Adipose tissue (tissue), 3 donors: ENCODE data around the gene NEO1. TPM values are rescaled to one million over a fixed set of nuclear protein-coding genes. Genes with fewer than 3 reads are reported as not detected.

Source experiments
- H3K27ac ChIP-seq: one replicate; pipeline ENCODE4 v1.5.1; 2013; ENCODE audit warnings: low read depth, low read length
- WGBS, 3 donors: extraction: QIAGEN DNeasy Blood & Tissue Kit; methylation state at CpG; one replicate each; pipeline ENCODE4 v1.1.7; 2013; 5-methylcytosine and 5-hydroxymethylcytosine counted together
- polyA plus RNA-seq, 3 donors: library from polyadenylated mRNA; stranded (reverse); fragments of 200-250 nt; gene quantifications; one replicate each; pipeline ENCODE4 v1.2.3, GENCODE V29; 2013
- donor health status: healthy with polysubstance abuse.
- donor health status: Bipolar disorder and iron deficiency.
- donor health status: healthy.

The NEO1 gene
- polyA plus RNA-seq, 3 donors, result 5.8 to 12.2 (median 9.8) TPM

- no peak overlapping the region for H3K27ac ChIP-seq
- WGBS, 3 donors, result 83 to 90% (median 88%) methylated on average over 3 of the region's 3 CpGs
These were observed 65.8 kb downstream of the NEO1 start for GRCh38 chr15:73118055-73118454.

GRCh38 chr15:73119478-73119877 lies 67.2 kb downstream of the NEO1 start:
- WGBS, 3 donors, result 84 to 95% (median 91%) methylated on average over 6 of the region's 6 CpGs

GRCh38 chr15:73120269-73120668 lies 68.0 kb downstream of the NEO1 start:
- H3K27ac ChIP-seq, result no peak overlapping the region

More at GRCh38 chr15:73119478-73119877, 67.2 kb downstream of the NEO1 start:
- no peak overlapping the region for H3K27ac ChIP-seq

GRCh38 chr15:73125219-73125618 lies 73.0 kb downstream of the NEO1 start:
- 57 to 75% (median 71%) methylated on average over 2 of the region's 2 CpGs for WGBS, 3 donors
- H3K27ac ChIP-seq, result no peak overlapping the region

GRCh38 chr15:73127302-73127936 lies 75.2 kb downstream of the NEO1 start:
- H3K27ac ChIP-seq, result no peak overlapping the region
- WGBS, 3 donors, result 65 to 82% (median 79%) methylated on average over 2 of the region's 2 CpGs

GRCh38 chr15:73130830-73131229 lies 78.6 kb downstream of the NEO1 start:
- 95 to 100% (median 100%) methylated on average over 1 of the region's 1 CpG for WGBS, 3 donors
- H3K27ac ChIP-seq, result no peak overlapping the region

- no peak overlapping the region for H3K27ac ChIP-seq
- 32 to 83% (median 81%) methylated on average over 1 of the region's 1 CpG for WGBS, 3 donors
These were observed 81.9 kb downstream of the NEO1 start for GRCh38 chr15:73134196-73134595.

GRCh38 chr15:73139041-73139743 lies 86.9 kb downstream of the NEO1 start:
- H3K27ac ChIP-seq, result no peak overlapping the region
- WGBS, 3 donors, result 47 to 76% (median 57%) methylated on average over 5 of the region's 5 CpGs

DNA sequence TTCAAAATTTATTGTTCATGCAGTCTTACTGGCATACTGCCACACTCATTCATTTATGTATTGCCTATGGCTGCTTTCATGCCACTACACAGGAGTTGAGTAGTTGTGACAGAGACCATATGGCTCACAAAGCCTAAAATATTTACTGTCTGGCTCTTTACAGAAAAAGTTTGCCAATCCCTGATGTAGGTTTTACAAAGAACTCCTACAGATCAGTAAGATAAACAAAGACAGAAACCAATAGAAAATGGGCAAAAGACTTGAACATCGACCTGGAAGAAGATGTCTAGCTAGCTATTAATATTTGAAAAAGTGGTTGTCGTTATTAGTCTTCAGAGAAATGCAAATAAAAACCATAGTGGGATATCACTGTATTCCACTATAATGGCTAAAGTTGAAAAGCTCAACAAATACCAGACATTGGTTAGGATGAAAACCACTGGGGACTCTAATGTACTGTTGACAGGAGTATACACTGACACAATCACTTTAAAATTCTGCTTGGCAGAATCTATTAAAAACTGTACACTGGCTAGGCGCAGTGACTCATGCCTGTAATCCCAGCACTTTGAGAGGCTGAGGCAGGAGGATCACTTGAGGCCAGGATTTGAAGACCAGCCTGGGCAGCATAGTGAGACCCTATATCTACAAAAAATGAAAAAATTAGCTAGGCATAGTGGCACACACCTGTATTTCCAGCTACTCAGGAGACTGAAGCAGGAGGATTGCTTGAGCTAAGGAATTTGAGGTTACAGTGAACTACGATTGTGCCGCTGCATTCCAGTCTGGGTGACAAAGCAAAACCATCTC lies 87.7 kb downstream of the NEO1 start:
- 80 to 92% (median 84%) methylated on average over 5 of the region's 5 CpGs for WGBS, 3 donors
- no peak overlapping the region for H3K27ac ChIP-seq

- 61 to 77% (median 65%) methylated on average over 3 of the region's 3 CpGs for WGBS, 3 donors
- no peak overlapping the region for H3K27ac ChIP-seq
These were observed 89.1 kb downstream of the NEO1 start for GRCh38 chr15:73141216-73141900.

GRCh38 chr15:73142802-73143762 lies 90.8 kb downstream of the NEO1 start:
- WGBS, 3 donors, result 91 to 92% (median 92%) methylated on average over 12 of the region's 12 CpGs
- H3K27ac ChIP-seq, result no peak overlapping the region

DNA sequence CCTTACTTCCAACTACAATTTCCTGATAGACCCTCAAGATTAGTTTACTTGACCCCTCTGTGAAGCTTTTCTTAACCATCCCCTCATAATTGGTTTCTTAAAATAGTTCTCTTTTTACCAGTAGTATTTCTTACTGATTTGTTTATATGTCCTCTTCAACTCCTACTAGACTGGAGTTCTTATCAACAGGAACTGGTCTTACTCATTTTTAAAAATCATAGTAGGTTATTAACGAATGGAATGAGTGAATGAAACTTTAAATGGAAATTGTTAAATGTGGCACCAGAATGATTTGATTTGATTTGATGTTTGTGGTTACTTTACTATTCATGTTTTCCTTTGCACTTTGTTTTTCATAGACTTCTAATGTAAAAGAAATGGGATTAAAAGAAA lies 91.5 kb downstream of the NEO1 start:
- H3K27ac ChIP-seq, result no peak overlapping the region
- WGBS, 3 donors, result 67 to 79% (median 71%) methylated on average over 1 of the region's 1 CpG

DNA sequence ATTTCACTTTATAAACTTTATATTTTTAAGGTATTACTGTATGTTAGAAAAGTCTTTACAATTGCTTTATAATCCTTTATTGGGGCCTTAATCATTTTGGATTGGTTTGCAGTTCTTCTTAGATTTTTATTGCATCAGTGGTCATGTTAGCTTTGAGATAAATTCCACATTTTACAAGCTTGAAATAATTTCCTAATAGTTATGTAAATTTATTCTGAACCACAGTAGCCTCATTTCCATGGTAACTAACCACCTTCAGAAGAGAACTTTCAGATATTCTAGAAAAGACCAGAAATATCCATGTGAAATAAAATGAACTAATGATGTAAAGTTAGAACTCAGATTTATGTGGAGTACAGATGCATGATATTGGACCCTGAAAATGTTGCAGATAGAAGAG lies 94.2 kb downstream of the NEO1 start:
- H3K27ac ChIP-seq, result no peak overlapping the region

DNA sequence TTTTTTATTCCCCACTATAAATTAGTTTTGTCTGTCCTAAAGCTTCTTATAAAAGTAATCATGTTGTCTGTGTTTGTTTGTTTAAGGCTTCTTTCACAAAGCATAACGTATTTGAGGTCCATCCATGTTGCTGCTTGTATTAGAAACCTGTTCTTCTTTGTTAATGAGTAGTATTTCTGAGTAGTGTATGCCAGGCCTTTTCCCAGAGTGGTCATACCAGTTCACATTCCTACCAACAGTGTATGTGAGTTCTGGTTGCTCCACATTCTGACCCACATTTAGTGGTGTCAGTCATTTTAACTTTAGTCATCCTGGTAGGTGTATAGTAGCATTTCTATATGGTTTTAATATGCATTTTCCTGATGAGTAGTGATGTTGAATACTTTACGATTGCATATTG lies 98.6 kb downstream of the NEO1 start:
- WGBS, 3 donors, result 84 to 89% (median 85%) methylated on average over 2 of the region's 2 CpGs
- H3K27ac ChIP-seq, result no peak overlapping the region

- H3K27ac ChIP-seq, result no peak overlapping the region
- 84 to 97% (median 93%) methylated on average over 1 of the region's 1 CpG for WGBS, 3 donors
These were observed 100.8 kb downstream of the NEO1 start for GRCh38 chr15:73153024-73153423.

DNA sequence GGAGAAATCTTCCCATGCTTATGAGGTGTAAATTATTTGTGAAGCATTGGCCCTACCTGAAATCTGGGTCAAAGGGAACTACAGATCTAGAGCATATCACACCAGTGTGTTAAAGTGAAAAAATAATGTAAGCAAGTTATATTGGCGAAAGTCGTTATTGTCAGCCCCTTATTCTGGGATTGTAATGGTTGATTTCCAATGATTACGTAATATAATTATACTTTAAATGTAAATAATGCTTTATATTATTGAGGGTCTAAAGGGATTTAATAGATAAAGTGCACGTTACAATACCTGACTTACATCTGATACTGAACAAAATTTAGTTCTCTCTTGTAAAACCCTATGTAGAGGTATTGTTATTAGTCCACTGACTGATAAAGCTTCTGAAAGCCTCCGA lies 101.2 kb downstream of the NEO1 start:
- H3K27ac ChIP-seq, result no peak overlapping the region
- WGBS, 3 donors, result 94% methylated on average over 5 of the region's 5 CpGs

DNA sequence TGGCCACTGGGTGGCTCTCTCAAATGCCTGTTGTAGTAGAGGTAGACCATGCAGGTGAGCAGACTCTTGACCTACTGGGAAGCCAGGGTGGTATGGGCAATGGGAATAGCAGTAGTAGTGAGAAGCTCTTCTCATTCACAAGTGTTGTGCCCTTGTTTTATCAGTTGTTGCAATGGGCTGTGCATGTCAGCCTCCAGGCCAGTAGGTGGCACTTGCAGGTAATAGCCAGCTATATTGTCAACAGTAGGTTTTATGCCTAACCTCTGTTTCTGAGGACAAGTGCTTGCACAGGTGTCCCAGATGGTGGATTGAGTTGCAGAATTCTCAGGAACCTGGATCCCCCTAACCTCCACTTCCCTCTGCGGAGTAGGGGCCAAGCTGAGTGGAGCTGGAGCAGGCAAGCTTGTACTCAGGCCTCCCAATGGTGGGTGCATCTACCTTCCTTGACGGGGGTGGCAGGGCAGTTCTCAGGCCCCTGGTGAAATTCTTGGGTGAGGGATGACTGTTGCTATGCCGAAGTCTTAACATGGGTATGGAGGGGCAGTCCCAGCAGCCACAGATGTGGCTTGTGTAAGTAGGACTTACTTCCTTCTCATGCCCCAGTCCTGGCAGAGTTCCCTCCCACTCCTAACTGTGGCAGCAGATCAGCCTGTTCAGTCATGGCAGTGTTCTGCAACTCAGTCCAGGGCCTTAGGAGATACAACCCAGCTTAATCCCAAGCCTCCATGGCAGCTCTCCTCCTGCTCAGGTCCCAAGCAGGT lies 104.3 kb downstream of the NEO1 start:
- WGBS, 3 donors, result 87 to 96% (median 95%) methylated on average over 3 of the region's 3 CpGs
- H3K27ac ChIP-seq, result no peak overlapping the region
